Dedifferentiated amniotic fluid mesenchymal stem cell (primary cell): ENCODE data around the gene LRCOL1.
"Not testable (repeated sequence)": the region's sequence is repeated elsewhere in the genome, so short reads cannot be mapped to it uniquely, and the experiment has no call there.

Experiments
- DNase-seq: peaks from one replicate; pipeline ENCODE4 v3.0.0-alpha.2; 2016; ENCODE audit errors: extremely low spot score

The LRCOL1 gene

GRCh38 chr12:132600048-132601032, 10.0 kb downstream of the LRCOL1 start:
- DNase-seq = no peak

GRCh38 chr12:132599502-132599901, 10.9 kb downstream of the LRCOL1 start:
- DNase-seq = not testable (repeated sequence)

GRCh38 chr12:132597333-132598316, 12.8 kb downstream of the LRCOL1 start:
- no peak for DNase-seq

- DNase-seq = no peak
These were observed 14.4 kb downstream of the LRCOL1 start for GRCh38 chr12:132596016-132596415.

GRCh38 chr12:132595183-132595582, 15.2 kb downstream of the LRCOL1 start:
- DNase-seq = no peak

- DNase-seq = peak; percentile 67
These were observed 16.4 kb downstream of the LRCOL1 start for GRCh38 chr12:132593938-132594358.

- no peak for DNase-seq
These were observed 16.9 kb downstream of the LRCOL1 start for GRCh38 chr12:132593521-132593920.

GRCh38 chr12:132593071-132593470, 17.3 kb downstream of the LRCOL1 start:
- no peak for DNase-seq

GRCh38 chr12:132592282-132592970, 18.0 kb downstream of the LRCOL1 start:
- no peak for DNase-seq

GRCh38 chr12:132591107-132591935, 19.1 kb downstream of the LRCOL1 start:
- no peak for DNase-seq

- no peak for DNase-seq
These were observed 21.3 kb downstream of the LRCOL1 start for GRCh38 chr12:132588821-132589669.

GRCh38 chr12:132588319-132588718, 22.1 kb downstream of the LRCOL1 start:
- DNase-seq = no peak

GRCh38 chr12:132587781-132588180, 22.6 kb downstream of the LRCOL1 start:
- DNase-seq = no peak

GRCh38 chr12:132586929-132587328, 23.5 kb downstream of the LRCOL1 start:
- no peak for DNase-seq

GRCh38 chr12:132585177-132585576, 25.2 kb downstream of the LRCOL1 start:
- no peak for DNase-seq

GRCh38 chr12:132584429-132584828, 26.0 kb downstream of the LRCOL1 start:
- DNase-seq = no peak

GRCh38 chr12:132583736-132584135, 26.6 kb downstream of the LRCOL1 start:
- DNase-seq = no peak

- no peak for DNase-seq
These were observed 27.0 kb downstream of the LRCOL1 start for GRCh38 chr12:132583411-132583710.

GRCh38 chr12:132582582-132583410, 27.6 kb downstream of the LRCOL1 start:
- DNase-seq = no peak
